H1 (cell line): ENCODE data around the gene ACLY.

Source experiments
- EZH2 ChIP-seq: fragments of 200-600 bp; sonication (generic); IDR thresholded peaks from 2 replicates; pipeline ENCODE4 v1.7.1; 2012; ENCODE audit warnings: low read depth, mild to moderate bottlenecking, moderate library complexity, low read length, inconsistent platforms; ENCODE audit not compliant: severe bottlenecking
- NRF1 ChIP-seq: IDR thresholded peaks from 2 replicates; pipeline ENCODE4 v1.6.1; 2011; ENCODE audit warnings: mild to moderate bottlenecking, low read depth, low read length, improper control_type of control experiment
- POLR2A ChIP-seq, 2 experiments: IDR thresholded peaks; 1 replicate in 1 of 2; 2 replicates in 1 of 2; pipeline ENCODE4 v1.6.1; 2011; ENCODE audit warnings: low read depth in 2 of 2, low read length in 2 of 2, mild to moderate bottlenecking in 2 of 2; ENCODE audit errors: control extremely low read depth in 1 of 2
- RAD21 ChIP-seq, 2 experiments: IDR thresholded peaks in 1 of 2; conservative IDR thresholded peaks in 1 of 2; 2 replicates each; pipeline ENCODE4 v1.6.1; 2011; ENCODE audit warnings: low read depth in 2 of 2, low read length in 2 of 2, improper control_type of control experiment in 1 of 2, inconsistent platforms in 1 of 2, mild to moderate bottlenecking in 1 of 2, moderate library complexity in 1 of 2

- no peak for TF ChIP-seq POLR2A (IDR thresholded peaks at IDR 0.05; ENCODE audit: control extremely low read depth in 1 of 2, low read depth in 2 of 2, low read length in 2 of 2)
- TF ChIP-seq NRF1: no peak
- no peak for TF ChIP-seq EZH2
- TF ChIP-seq RAD21 (IDR thresholded peaks at IDR 0.05 in 1 of 2, conservative IDR thresholded peaks at IDR 0.05 in 1 of 2; ENCODE audit: low read depth in 2 of 2, low read length in 2 of 2): no peak
Measured at GRCh38 chr17:41925991-41926590, 7.3 kb upstream of the ACLY start.
